IMR-90 (cell line): ENCODE results near the gene PCSK5. TPM values are rescaled to one million over a fixed set of nuclear protein-coding genes. Genes with fewer than 3 reads are reported as not detected.

Experiments used
- ATAC-seq: fragments of 200-7000 bp; cut with Tn5 transposase; 2 replicates; pipeline ENCODE4 v1.9.1; 2020; ENCODE audit warnings: low read depth, mild to moderate bottlenecking, moderate library complexity
- BruUV-seq: library from RNA; stranded (reverse); fragments of 400-500 nt; replicated peaks from 2 replicates; lab custom pipeline; 2021; lab: Mats Ljungman, UMichigan
- CTCF ChIA-PET: fragments of 300-600 bp; formaldehyde crosslinking; extraction: SDS; loops from one replicate; lab custom pipeline; 2021; ENCODE audit warnings: antibody characterized with exemption; lab: Yijun Ruan, JAX
- POLR2A ChIA-PET: fragments of 300-600 bp; sonication (Branson Sonifier 250); formaldehyde crosslinking; loops from one replicate; lab custom pipeline; 2022; ENCODE audit warnings: antibody characterized with exemption; ENCODE audit not compliant: unreplicated experiment; lab: Charles Lee
- DNase-seq: peaks from one replicate; pipeline ENCODE4 v3.0.0; 2013
- H2AFZ ChIP-seq: replicated peaks from 2 replicates; pipeline ENCODE3; 2013; ENCODE audit warnings: low read length, mild to moderate bottlenecking; ENCODE audit not compliant: poor library complexity
- H2AK5ac ChIP-seq: 2 replicates; pipeline ENCODE4 v1.6.1; 2013; ENCODE audit warnings: low read depth, low read length, inconsistent platforms
- H2AK9ac ChIP-seq: replicated peaks from 2 replicates; pipeline ENCODE3; 2013; ENCODE audit warnings: mild to moderate bottlenecking, low read depth, low read length, moderate library complexity; ENCODE audit not compliant: poor library complexity
- H2BK120ac ChIP-seq: 2 replicates; pipeline ENCODE4 v1.6.1; 2013; ENCODE audit warnings: low read depth, low read length, inconsistent platforms
- H2BK15ac ChIP-seq: 3 replicates; pipeline ENCODE4 v1.6.1; 2013; ENCODE audit warnings: low read depth, low read length, inconsistent platforms
- H2BK20ac ChIP-seq: 2 replicates; pipeline ENCODE4 v1.6.1; 2013; ENCODE audit warnings: low read depth, mild to moderate bottlenecking, inconsistent platforms, low read length, moderate library complexity
- H2BK5ac ChIP-seq: 2 replicates; pipeline ENCODE4 v1.6.1; 2013; ENCODE audit warnings: mild to moderate bottlenecking, low read depth, low read length, inconsistent platforms; ENCODE audit not compliant: poor library complexity, severe bottlenecking
- H3K14ac ChIP-seq: replicated peaks from 2 replicates; pipeline ENCODE4 v1.6.1; 2013; ENCODE audit warnings: low read depth, low read length, inconsistent platforms
- H3K18ac ChIP-seq: 2 replicates; pipeline ENCODE4 v1.6.1; 2013; ENCODE audit warnings: low read depth, low read length, control low read depth
- H3K23ac ChIP-seq: 2 replicates; pipeline ENCODE4 v1.6.1; 2013; ENCODE audit warnings: low read depth, low read length, inconsistent platforms
- H3K27ac ChIP-seq: 2 replicates; pipeline ENCODE4 v1.5.1; 2013; ENCODE audit warnings: mild to moderate bottlenecking, control low read depth, low read length; ENCODE audit not compliant: insufficient read depth
- H3K27me3 ChIP-seq: 2 replicates; pipeline ENCODE4 v1.6.1; 2013; ENCODE audit warnings: low read length; ENCODE audit not compliant: control insufficient read depth, insufficient read depth
- H3K36me3 ChIP-seq: 2 replicates; pipeline ENCODE4 v1.6.1; 2013; ENCODE audit warnings: low read length, mixed read lengths; ENCODE audit not compliant: control insufficient read depth, insufficient read depth
- H3K4ac ChIP-seq: 2 replicates; pipeline ENCODE4 v1.6.1; 2013; ENCODE audit warnings: low read depth, low read length, inconsistent platforms
- H3K4me1 ChIP-seq: 2 replicates; pipeline ENCODE4 v1.6.1; 2013; ENCODE audit warnings: low read length, mixed read lengths; ENCODE audit not compliant: control insufficient read depth, insufficient read depth
- H3K4me2 ChIP-seq: 2 replicates; pipeline ENCODE4 v1.6.1; 2013; ENCODE audit warnings: low read depth, mild to moderate bottlenecking, control low read depth, low read length, moderate library complexity
- H3K4me3 ChIP-seq: 2 replicates; pipeline ENCODE4 v1.5.1; 2013; ENCODE audit warnings: low read depth, mild to moderate bottlenecking, control low read depth, low read length, moderate library complexity; ENCODE audit not compliant: insufficient read depth
- H3K56ac ChIP-seq: 2 replicates; pipeline ENCODE4 v1.6.1; 2013; ENCODE audit warnings: low read length, inconsistent platforms; ENCODE audit not compliant: insufficient read depth; ENCODE audit errors: extremely low read depth
- H3K79me1 ChIP-seq, 2 experiments: 2 replicates each; pipeline ENCODE4 v1.6.1; 2013; ENCODE audit warnings: low read length in 2 of 2, inconsistent platforms in 1 of 2, low read depth in 1 of 2
- H3K9ac ChIP-seq: 2 replicates; pipeline ENCODE4 v1.6.1; 2013; ENCODE audit warnings: low read depth, low read length, control low read depth
- H3K9me1 ChIP-seq: 2 replicates; pipeline ENCODE4 v1.6.1; 2013; ENCODE audit warnings: low read length, inconsistent platforms; ENCODE audit not compliant: insufficient read depth
- H3K9me3 ChIP-seq: 2 replicates; pipeline ENCODE4 v1.6.1; 2013; ENCODE audit warnings: low read length; ENCODE audit not compliant: control insufficient read depth, insufficient read depth
- H4K20me1 ChIP-seq: 2 replicates; pipeline ENCODE4 v1.6.1; 2013; ENCODE audit warnings: low read length, inconsistent platforms; ENCODE audit not compliant: insufficient read depth
- H4K5ac ChIP-seq: 2 replicates; pipeline ENCODE4 v1.6.1; 2013; ENCODE audit warnings: mild to moderate bottlenecking, low read depth, low read length, control low read depth
- H4K8ac ChIP-seq, 2 experiments: 2 replicates each; pipeline ENCODE4 v1.6.1; 2013; ENCODE audit warnings: low read depth in 2 of 2, low read length in 2 of 2, control low read depth in 1 of 2, inconsistent platforms in 1 of 2
- H4K91ac ChIP-seq: 2 replicates; pipeline ENCODE4 v1.6.1; 2013; ENCODE audit warnings: low read depth, low read length, inconsistent platforms; ENCODE audit not compliant: insufficient read depth
- BHLHE40 ChIP-seq: fragments of 150-350 bp; IDR thresholded peaks from 2 replicates; pipeline ENCODE4 v1.6.1; 2016; ENCODE audit warnings: mild to moderate bottlenecking, low read depth, low read length
- CEBPB ChIP-seq: IDR thresholded peaks from 2 replicates; pipeline ENCODE4 v1.6.1; 2012; ENCODE audit warnings: low read depth, low read length, improper control_type of control experiment
- MAFK ChIP-seq: IDR thresholded peaks from 2 replicates; pipeline ENCODE4 v1.6.1; 2012; ENCODE audit warnings: low read depth, low read length, improper control_type of control experiment
- MAZ ChIP-seq: IDR thresholded peaks from 2 replicates; pipeline ENCODE4 v1.6.1; 2012; ENCODE audit warnings: low read depth, mild to moderate bottlenecking, low read length, improper control_type of control experiment, moderate library complexity, borderline replicate concordance
- MXI1 ChIP-seq: IDR thresholded peaks from 2 replicates; pipeline ENCODE4 v1.6.1; 2012; ENCODE audit warnings: low read depth, mild to moderate bottlenecking, low read length, moderate library complexity, borderline replicate concordance
- NFE2L2 ChIP-seq: fragments of 150-350 bp; IDR thresholded peaks from 2 replicates; pipeline ENCODE4 v1.6.1; 2016; ENCODE audit warnings: low read depth, mild to moderate bottlenecking, low read length
- RAD21 ChIP-seq: IDR thresholded peaks from 2 replicates; pipeline ENCODE4 v1.6.1; 2012; ENCODE audit warnings: low read length, improper control_type of control experiment
- SMC3 ChIP-seq: fragments of 150-350 bp; IDR thresholded peaks from 2 replicates; pipeline ENCODE4 v1.6.1; 2016; ENCODE audit warnings: low read depth, mild to moderate bottlenecking, antibody characterized with exemption, low read length, moderate library complexity
- WGBS, 2 experiments: methylation state at CpG; one replicate each; pipeline versions ENCODE4 v1.1.5 to v1.1.7; 2013; ENCODE audit warnings: missing lambda C conversion rate in 2 of 2; ENCODE audit not compliant: insufficient read length in 1 of 2; ENCODE audit errors: extremely low coverage in 2 of 2; 5-methylcytosine and 5-hydroxymethylcytosine counted together
- dilution Hi-C: fragments of 300-500 bp; cut with HindIII; formaldehyde crosslinking; loops from one replicate; pipeline ENCODE4 v1.14.3; 2018; ENCODE audit warnings: low sequenced_read_pairs; ENCODE audit not compliant: unreplicated experiment
- in situ Hi-C: fragments of 300-500 bp; cut with MboI; formaldehyde crosslinking; loops from 3 replicates; pipeline ENCODE4 v1.14.3; 2019; ENCODE audit warnings: low sequenced_read_pairs, inconsistent platforms, mixed read lengths
- intact Hi-C: fragments of 100-400 bp; cut with micrococcal nuclease; formaldehyde crosslinking; loops from 2 replicates; pipeline ENCODE4 v1.10.0; 2022
- polyA plus RNA-seq, 3 experiments: library from polyadenylated mRNA; depleted of rRNA; stranded (reverse); fragments of >200 nt; gene quantifications; 2 replicates each; pipeline ENCODE4 v1.2.3, GENCODE V29; 2012; ENCODE audit warnings: low replicate concordance in 1 of 3
- total RNA-seq: library from RNA; depleted of rRNA; stranded (reverse); fragments of >200 nt; gene quantifications from 2 replicates; pipeline ENCODE4 v1.2.3, GENCODE V29; 2012
- TF ChIP-seq, protein P1 (sequence below): conservative IDR thresholded peaks from 2 replicates; pipeline ENCODE4 v1.5.1; 2012; ENCODE audit warnings: mild to moderate bottlenecking, low read depth, low read length, improper control_type of control experiment
- TF ChIP-seq, protein P2 (sequence below): fragments of 150-350 bp; IDR thresholded peaks from 2 replicates; pipeline ENCODE4 v1.6.1; 2017; ENCODE audit warnings: mild to moderate bottlenecking, antibody characterized with exemption, low read length, low read depth

PCSK5 gene
- total and polyA plus RNA-seq, 2 of the 4 experiments (the other 2 are of a cell fraction) = 1.5 to 3.0 TPM

DNA sequence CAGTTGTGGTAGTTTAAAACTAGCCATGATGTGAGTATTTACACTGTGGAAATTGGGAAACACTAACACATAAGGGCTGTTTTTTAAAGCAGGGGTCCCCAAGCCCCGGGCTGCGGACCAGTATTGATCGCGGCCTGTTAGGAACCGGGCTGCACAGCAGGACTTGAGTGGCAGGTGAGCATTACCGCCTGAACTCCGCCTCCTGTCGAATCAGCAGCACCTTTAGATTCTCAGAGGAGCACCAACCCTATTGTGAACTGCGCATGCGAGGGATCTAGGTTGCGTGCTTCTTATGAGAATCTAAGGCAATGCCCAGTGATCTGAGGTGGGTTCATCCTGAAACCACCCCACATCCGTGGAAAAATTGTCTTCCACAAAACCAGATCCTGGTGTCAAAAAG, 127.8 kb downstream of the PCSK5 start:
- no peaks in the 10 kb centered on the region for H3K27me3 ChIP-seq
- no peak overlapping the region for H2AFZ ChIP-seq
- H4K8ac ChIP-seq = no peak overlapping the region
- H4K5ac ChIP-seq = no peak overlapping the region
- H2AK9ac ChIP-seq = no peak overlapping the region
- no peaks in the 10 kb centered on the region for H4K20me1 ChIP-seq
- in situ Hi-C loops = no loop called here
- H2BK5ac ChIP-seq = no peak overlapping the region
- H3K23ac ChIP-seq = no peak overlapping the region
- no peaks in the 10 kb centered on the region for H3K79me1 ChIP-seq
- no peak overlapping the region for H3K4me3 ChIP-seq
- DNase-seq (no peak), ATAC-seq (no peak)
- H3K18ac ChIP-seq = no peak overlapping the region
- WGBS, 2 experiments = 83% methylated on average over 9 of the region's 12 CpGs; no CpG with 5 or more reads in 1 of the 2 experiments
- no peak overlapping the region for H3K56ac ChIP-seq
- H2BK15ac ChIP-seq = no peak overlapping the region
- dilution Hi-C loops = no loop called here
- no peaks in the 10 kb centered on the region for H3K36me3 ChIP-seq
- H3K14ac ChIP-seq = no peak overlapping the region
- CTCF ChIA-PET = no interaction called here
- no peak overlapping the region for H3K4ac ChIP-seq
- POLR2A ChIA-PET = no interaction called here
- no peak overlapping the region for H2BK120ac ChIP-seq
- no peak overlapping the region for H4K91ac ChIP-seq
- H3K9ac ChIP-seq = no peak overlapping the region
- TF ChIP-seq, protein P1, sequence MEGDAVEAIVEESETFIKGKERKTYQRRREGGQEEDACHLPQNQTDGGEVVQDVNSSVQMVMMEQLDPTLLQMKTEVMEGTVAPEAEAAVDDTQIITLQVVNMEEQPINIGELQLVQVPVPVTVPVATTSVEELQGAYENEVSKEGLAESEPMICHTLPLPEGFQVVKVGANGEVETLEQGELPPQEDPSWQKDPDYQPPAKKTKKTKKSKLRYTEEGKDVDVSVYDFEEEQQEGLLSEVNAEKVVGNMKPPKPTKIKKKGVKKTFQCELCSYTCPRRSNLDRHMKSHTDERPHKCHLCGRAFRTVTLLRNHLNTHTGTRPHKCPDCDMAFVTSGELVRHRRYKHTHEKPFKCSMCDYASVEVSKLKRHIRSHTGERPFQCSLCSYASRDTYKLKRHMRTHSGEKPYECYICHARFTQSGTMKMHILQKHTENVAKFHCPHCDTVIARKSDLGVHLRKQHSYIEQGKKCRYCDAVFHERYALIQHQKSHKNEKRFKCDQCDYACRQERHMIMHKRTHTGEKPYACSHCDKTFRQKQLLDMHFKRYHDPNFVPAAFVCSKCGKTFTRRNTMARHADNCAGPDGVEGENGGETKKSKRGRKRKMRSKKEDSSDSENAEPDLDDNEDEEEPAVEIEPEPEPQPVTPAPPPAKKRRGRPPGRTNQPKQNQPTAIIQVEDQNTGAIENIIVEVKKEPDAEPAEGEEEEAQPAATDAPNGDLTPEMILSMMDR = no peak
- TF ChIP-seq BHLHE40 (no peak), RAD21 (no peak), MAFK (no peak), NFE2L2 (no peak), MXI1 (no peak), SMC3 (no peak), CEBPB (no peak), MAZ (no peak)
- TF ChIP-seq, protein P2, sequence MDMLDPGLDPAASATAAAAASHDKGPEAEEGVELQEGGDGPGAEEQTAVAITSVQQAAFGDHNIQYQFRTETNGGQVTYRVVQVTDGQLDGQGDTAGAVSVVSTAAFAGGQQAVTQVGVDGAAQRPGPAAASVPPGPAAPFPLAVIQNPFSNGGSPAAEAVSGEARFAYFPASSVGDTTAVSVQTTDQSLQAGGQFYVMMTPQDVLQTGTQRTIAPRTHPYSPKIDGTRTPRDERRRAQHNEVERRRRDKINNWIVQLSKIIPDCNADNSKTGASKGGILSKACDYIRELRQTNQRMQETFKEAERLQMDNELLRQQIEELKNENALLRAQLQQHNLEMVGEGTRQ = no peak
- no peak overlapping the region for H3K27ac ChIP-seq
- H3K9me3 ChIP-seq = no peaks in the 10 kb centered on the region
- no peak overlapping the region for H3K4me2 ChIP-seq
- intact Hi-C loops = no loop called here
- H3K4me1 ChIP-seq = no peaks in the 10 kb centered on the region
- H2BK20ac ChIP-seq = no peak overlapping the region
- no peak overlapping the region for H2AK5ac ChIP-seq
- no TSS peak for BruUV-seq
- H3K9me1 ChIP-seq = no peaks in the 10 kb centered on the region
